ENCODE data around the gene FBXO22. TPM values are rescaled to one million over a fixed set of nuclear protein-coding genes. Genes with fewer than 3 reads are reported as not detected.

FBXO22 gene
- total and polyA plus RNA-seq, 2 of the 8 experiments (the other 6 are each of a cell fraction or from before 2014, with no cell fraction given), result 33.2 to 67.3 TPM

GRCh38 chr15:75862796-75863195 is 40.9 kb upstream of the FBXO22 start:
- Histone ChIP-seq H2AFZ (ENCODE audit: low read length) (no peak overlapping the region), H3K18ac (ENCODE audit: extremely low read depth, low read length) (no peak overlapping the region), H3K36me3 (ENCODE audit: control insufficient read depth in 2 of 4, insufficient read depth in 4 of 4, low read length in 3 of 4) (peaks cover 0 to 9% (median 0%) of the 10 kb centered on the region in 4 experiments; a peak in 1 of 8 replicates), H3K9ac (replicated peaks in 1 of 4; ENCODE audit: extremely low read depth in 1 of 4, low read depth in 3 of 4, low read length in 3 of 4) (no peak overlapping the region), H3K23ac (ENCODE audit: insufficient read length) (no peak overlapping the region), H2BK12ac (ENCODE audit: low read depth, low read length) (no peak overlapping the region), H3K4me3 (ENCODE audit: extremely low read depth in 1 of 4, insufficient read depth in 2 of 4, low read depth in 3 of 4, low read length in 4 of 4) (no peak overlapping the region), H3K14ac (ENCODE audit: insufficient read length) (no peak overlapping the region), H3K56ac (replicated peaks; ENCODE audit: insufficient read length, low read depth, low read length) (no peak overlapping the region), H3K4me2 (ENCODE audit: insufficient read depth in 1 of 2, low read depth in 2 of 2, low read length in 2 of 2) (no peak overlapping the region), H4K91ac (replicated peaks; ENCODE audit: insufficient read length, low read length) (no peak overlapping the region), H3K27me3 (replicated peaks in 1 of 4; ENCODE audit: control insufficient read depth in 3 of 4, extremely low read depth in 1 of 4, insufficient read depth in 3 of 4, low read length in 3 of 4) (no peaks in the 10 kb centered on the region), H3K79me1 (ENCODE audit: low read depth, low read length) (no peaks in the 10 kb centered on the region; the same call in 1 of the 2 replicates), H3K79me2 (ENCODE audit: control insufficient read depth in 1 of 2, insufficient read depth in 2 of 2, low read length in 2 of 2) (peaks cover 0 to 87% of the 10 kb centered on the region in 2 experiments; a peak in 2 of 4 replicates), H2BK5ac (ENCODE audit: low read depth, low read length) (no peak overlapping the region), H2BK120ac (replicated peaks; ENCODE audit: low read depth, low read length) (no peak overlapping the region), H3K9me3 (ENCODE audit: insufficient read depth in 2 of 2, low read depth in 1 of 2, low read length in 1 of 2) (no peaks in the 10 kb centered on the region), H4K8ac (ENCODE audit: extremely low read depth, insufficient read depth, low read length) (no peak overlapping the region), H3K4me1 (replicated peaks in 1 of 4; ENCODE audit: control insufficient read depth in 3 of 4, insufficient read depth in 4 of 4, low read length in 3 of 4) (peaks cover 0 to 5% (median 3%) of the 10 kb centered on the region in 4 experiments; a peak in 3 of 7 replicates), H3K4ac (replicated peaks; ENCODE audit: insufficient read length, low read depth, low read length) (no peak overlapping the region), H2BK15ac (ENCODE audit: low read length) (no peak overlapping the region), H4K20me1 (replicated peaks in 1 of 2; ENCODE audit: control insufficient read depth in 1 of 2, insufficient read depth in 2 of 2, low read length in 2 of 2) (peaks cover 2 to 4% of the 10 kb centered on the region in 2 experiments), H3K27ac (ENCODE audit: low read depth, low read length) (no peak overlapping the region), H2AK5ac (ENCODE audit: low read depth, low read length) (no peak overlapping the region), H2BK20ac (ENCODE audit: low read length) (no peak overlapping the region), H3K23me2 (ENCODE audit: low read depth, low read length) (no peaks in the 10 kb centered on the region), H4K5ac (ENCODE audit: insufficient read length, low read depth, low read length) (no peak overlapping the region)
- ChIA-PET CTCF (ENCODE audit: partially characterized antibody) (interaction anchor here (0.6 kb wide), 3 partner anchors 57 to 451 kb away, joined by 3 to 4 read pairs (median 4); no protein-coding TSS in a partner anchor), POLR2A (ENCODE audit: partially characterized antibody) (interaction anchor here (1.0 to 1.3 kb wide), 3 partner anchors 12 to 42 kb away, joined by 3 to 4 read pairs (median 3); no protein-coding TSS in a partner anchor)
- 94% methylated on average over 1 of the region's 1 CpG; no CpG with 5 or more reads in 1 of the 2 experiments for WGBS, 2 experiments (ENCODE audit: extremely low coverage in 1 of 2, insufficient coverage in 1 of 2, insufficient read length in 1 of 2, insufficient replicate concordance in 2 of 2, low coverage in 1 of 2, low lambda C conversion rate in 2 of 2, missing lambda C conversion rate in 1 of 2)
- no peak for DNase-seq (ENCODE audit: low read depth in 1 of 2, low spot score in 2 of 2)
- no peak for FAIRE-seq
- TF ChIP-seq RBBP5 (IDR thresholded peaks at IDR 0.05; ENCODE audit: borderline replicate concordance, low read depth, low read length) (no peak), TEAD4 (IDR thresholded peaks at IDR 0.05; ENCODE audit: low read depth, low read length) (no peak)
- TF ChIP-seq, protein P1, sequence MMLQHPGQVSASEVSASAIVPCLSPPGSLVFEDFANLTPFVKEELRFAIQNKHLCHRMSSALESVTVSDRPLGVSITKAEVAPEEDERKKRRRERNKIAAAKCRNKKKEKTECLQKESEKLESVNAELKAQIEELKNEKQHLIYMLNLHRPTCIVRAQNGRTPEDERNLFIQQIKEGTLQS (IDR thresholded peaks at IDR 0.05; ENCODE audit: insufficient read depth, low read depth, low read length), result no peak
- TF ChIP-seq, protein P2, sequence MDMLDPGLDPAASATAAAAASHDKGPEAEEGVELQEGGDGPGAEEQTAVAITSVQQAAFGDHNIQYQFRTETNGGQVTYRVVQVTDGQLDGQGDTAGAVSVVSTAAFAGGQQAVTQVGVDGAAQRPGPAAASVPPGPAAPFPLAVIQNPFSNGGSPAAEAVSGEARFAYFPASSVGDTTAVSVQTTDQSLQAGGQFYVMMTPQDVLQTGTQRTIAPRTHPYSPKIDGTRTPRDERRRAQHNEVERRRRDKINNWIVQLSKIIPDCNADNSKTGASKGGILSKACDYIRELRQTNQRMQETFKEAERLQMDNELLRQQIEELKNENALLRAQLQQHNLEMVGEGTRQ (IDR thresholded peaks at IDR 0.05; ENCODE audit: low read length), result no peak
